Sigmoid colon (tissue), 7 donors: ENCODE results near the gene TBX1. TPM values are rescaled to one million over a fixed set of nuclear protein-coding genes. Genes with fewer than 3 reads are reported as not detected.

Experiments
- DNase-seq: peaks from one replicate; pipeline ENCODE4 v3.0.0-alpha.2; 2019
- H3K27ac ChIP-seq, 4 donors: fragments of 200-600 bp; sonication (generic); one replicate each; pipeline ENCODE4 v1.5.1; 2016 to 2019; ENCODE audit warnings: mild to moderate bottlenecking in 1 of 4
- H3K27me3 ChIP-seq, 3 donors: fragments of 200-600 bp; sonication (generic); one replicate each; pipeline ENCODE4 v1.5.1; 2019; ENCODE audit warnings: mild to moderate bottlenecking in 1 of 3
- H3K36me3 ChIP-seq, 4 donors: fragments of 200-600 bp; sonication (generic); one replicate each; pipeline ENCODE4 v1.5.1; 2016 to 2019
- H3K4me1 ChIP-seq, 4 donors: fragments of 200-600 bp; sonication (generic); one replicate each; pipeline ENCODE4 v1.5.1; 2017 to 2019
- H3K4me3 ChIP-seq, 4 donors: fragments of 200-600 bp; sonication (generic); one replicate each; pipeline ENCODE4 v1.5.1; 2017 to 2019; ENCODE audit warnings: mild to moderate bottlenecking in 2 of 4, moderate library complexity in 1 of 4
- H3K9me3 ChIP-seq, 4 donors: fragments of 200-600 bp in 3 of 4; sonication (generic) in 3 of 4; one replicate each; pipeline versions ENCODE4 v1.5.1 to v1.6.1; 2013 to 2019
- EP300 ChIP-seq, 4 donors: sonication (generic); formaldehyde crosslinking; IDR thresholded peaks; one replicate each; pipeline ENCODE4 v1.6.1; 2017; ENCODE audit warnings: antibody characterized with exemption in 4 of 4
- POLR2A ChIP-seq, 2 donors: fragments of 450-650 bp; IDR thresholded peaks; one replicate each; pipeline ENCODE4 v1.6.1; 2016; ENCODE audit warnings: antibody characterized with exemption in 2 of 2, mild to moderate bottlenecking in 2 of 2, moderate library complexity in 2 of 2
- POLR2AphosphoS5 ChIP-seq, 4 donors: sonication (generic); formaldehyde crosslinking; IDR thresholded peaks; one replicate each; pipeline ENCODE4 v1.6.1; 2017; ENCODE audit warnings: antibody characterized with exemption in 4 of 4
- WGBS, 2 donors: extraction: QIAGEN DNeasy Blood & Tissue Kit; methylation state at CpG; one replicate each; pipeline ENCODE4 v1.1.7; 2013; 5-methylcytosine and 5-hydroxymethylcytosine counted together
- intact Hi-C: fragments of 100-400 bp; cut with DNase I; formaldehyde crosslinking; loops from one replicate; pipeline ENCODE4 v1.15.1; 2023
- polyA plus RNA-seq, 3 donors: library from polyadenylated mRNA; stranded (reverse); fragments of 200-250 nt; gene quantifications; one replicate each; pipeline ENCODE4 v1.2.3, GENCODE V29; 2013
- total RNA-seq, 4 donors: library from RNA; depleted of rRNA; stranded (reverse); fragments of >200 nt; gene quantifications; one replicate each; pipeline ENCODE4 v1.1.0, GENCODE V29; 2016
- TF ChIP-seq, protein P1 (sequence below), 4 experiments: fragments of 450-650 bp in 3 of 4; fragments of 200-600 bp in 1 of 4; IDR thresholded peaks; one replicate each; pipeline ENCODE4 v1.5.1; 2016 to 2019; ENCODE audit warnings: antibody characterized with exemption in 4 of 4, mild to moderate bottlenecking in 3 of 4, moderate library complexity in 2 of 4
- donor health status: healthy with polysubstance abuse.
- donor health status: Bipolar disorder and iron deficiency.
- donor health status: healthy.

The TBX1 gene
- total and polyA plus RNA-seq, 7 donors = 1.7 to 4.3 (median 2.8) TPM; not detected in 1

DNA sequence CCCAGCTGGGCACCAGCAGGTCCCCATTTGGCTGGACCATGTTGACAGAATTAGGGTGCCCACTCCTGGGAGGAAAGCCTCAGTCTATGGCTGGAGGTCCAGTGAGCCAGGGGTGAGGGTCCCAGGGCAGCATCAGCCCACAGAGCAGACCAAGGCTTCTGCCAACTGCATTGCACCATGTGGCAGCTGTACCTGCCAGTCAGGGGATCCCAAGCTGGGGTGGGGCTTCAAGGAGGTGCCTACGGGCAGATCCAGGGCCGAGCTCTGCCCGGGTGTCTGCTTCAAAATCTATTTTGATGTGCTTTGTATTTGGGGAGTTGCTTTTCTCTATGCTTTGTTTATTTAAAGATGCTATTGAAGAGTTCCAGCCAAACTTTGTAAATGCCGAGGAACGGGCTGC, 26.8 kb upstream of the TBX1 start:
- peaks cover 0 to 10% (median 6%) of the 10 kb centered on the region in 4 donors for H3K4me1 ChIP-seq
- WGBS, 2 donors = 48 to 77% methylated on average over 5 of the region's 5 CpGs
- intact Hi-C loops = no loop called here

DNA sequence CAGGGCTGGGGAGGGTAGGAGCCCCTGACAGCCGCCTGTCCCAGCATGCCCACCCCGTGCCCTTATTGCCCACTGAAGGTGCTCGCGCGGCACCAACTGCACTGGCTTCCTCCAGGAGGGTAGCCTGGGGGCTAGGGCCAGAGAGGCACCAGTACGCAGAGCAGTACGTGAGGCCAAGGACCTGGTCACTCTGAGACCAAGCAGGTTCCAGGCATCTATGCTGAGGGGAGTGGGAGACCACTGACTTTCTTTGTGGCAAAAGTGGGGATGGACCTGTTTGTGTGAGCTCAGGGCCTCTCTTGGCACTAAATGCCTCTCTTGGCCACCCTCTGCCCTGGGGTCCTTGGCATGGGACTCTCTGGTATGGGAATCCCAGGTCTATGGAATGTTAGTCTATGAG, 26.4 kb upstream of the TBX1 start:
- TF ChIP-seq, protein P1, sequence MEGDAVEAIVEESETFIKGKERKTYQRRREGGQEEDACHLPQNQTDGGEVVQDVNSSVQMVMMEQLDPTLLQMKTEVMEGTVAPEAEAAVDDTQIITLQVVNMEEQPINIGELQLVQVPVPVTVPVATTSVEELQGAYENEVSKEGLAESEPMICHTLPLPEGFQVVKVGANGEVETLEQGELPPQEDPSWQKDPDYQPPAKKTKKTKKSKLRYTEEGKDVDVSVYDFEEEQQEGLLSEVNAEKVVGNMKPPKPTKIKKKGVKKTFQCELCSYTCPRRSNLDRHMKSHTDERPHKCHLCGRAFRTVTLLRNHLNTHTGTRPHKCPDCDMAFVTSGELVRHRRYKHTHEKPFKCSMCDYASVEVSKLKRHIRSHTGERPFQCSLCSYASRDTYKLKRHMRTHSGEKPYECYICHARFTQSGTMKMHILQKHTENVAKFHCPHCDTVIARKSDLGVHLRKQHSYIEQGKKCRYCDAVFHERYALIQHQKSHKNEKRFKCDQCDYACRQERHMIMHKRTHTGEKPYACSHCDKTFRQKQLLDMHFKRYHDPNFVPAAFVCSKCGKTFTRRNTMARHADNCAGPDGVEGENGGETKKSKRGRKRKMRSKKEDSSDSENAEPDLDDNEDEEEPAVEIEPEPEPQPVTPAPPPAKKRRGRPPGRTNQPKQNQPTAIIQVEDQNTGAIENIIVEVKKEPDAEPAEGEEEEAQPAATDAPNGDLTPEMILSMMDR (IDR thresholded peaks at IDR 0.05) = no peak
- no peak for TF ChIP-seq POLR2A (IDR thresholded peaks at IDR 0.05)
- TF ChIP-seq POLR2AphosphoS5 (IDR thresholded peaks at IDR 0.05) = no peak
- no peak for TF ChIP-seq EP300 (IDR thresholded peaks at IDR 0.05)

More for the DNA sequence above, 26.8 kb upstream of the TBX1 start:
- no peak for TF ChIP-seq POLR2A (IDR thresholded peaks at IDR 0.05)
- TF ChIP-seq EP300 (IDR thresholded peaks at IDR 0.05) = no peak
- TF ChIP-seq, protein P1 (IDR thresholded peaks at IDR 0.05) = no peak
- TF ChIP-seq POLR2AphosphoS5 (IDR thresholded peaks at IDR 0.05) = no peak
- no peak overlapping the region for H3K4me3 ChIP-seq
- H3K27me3 ChIP-seq = peaks cover 0 to 13% (median 8%) of the 10 kb centered on the region in 3 donors
- no peak overlapping the region for H3K27ac ChIP-seq
- DNase-seq = no peak
- H3K36me3 ChIP-seq = no peaks in the 10 kb centered on the region
- no peaks in the 10 kb centered on the region for H3K9me3 ChIP-seq

DNA sequence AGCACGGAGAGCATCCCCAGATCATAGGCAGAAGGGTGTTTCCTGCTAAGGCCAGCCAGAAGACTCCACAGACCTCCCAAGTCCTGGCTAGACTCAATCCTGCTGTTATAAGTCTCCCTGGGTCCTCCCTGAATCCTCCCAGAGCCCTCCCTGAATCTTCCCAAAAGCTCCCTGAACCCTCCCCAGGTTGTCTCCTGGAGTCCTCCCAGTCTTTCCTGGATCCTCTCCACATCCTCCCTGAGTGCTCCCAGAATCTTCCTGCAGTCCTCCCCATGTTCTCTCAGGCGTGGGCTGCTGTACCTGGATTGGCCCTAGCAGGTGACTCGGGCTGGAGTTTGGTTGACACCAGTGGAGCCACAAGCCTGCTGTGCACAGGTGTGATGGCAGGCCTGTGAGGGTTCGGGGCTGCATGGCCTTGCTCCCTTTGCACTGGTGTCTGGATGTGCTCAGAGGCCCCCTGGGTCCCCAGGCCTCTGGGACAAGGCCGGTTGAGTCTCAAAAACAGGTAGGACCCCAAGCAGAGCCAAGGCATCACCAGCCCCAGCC, 25.7 kb upstream of the TBX1 start:
- no peak for DNase-seq
- intact Hi-C loops = no loop called here
- 71 to 84% methylated on average over 5 of the region's 5 CpGs for WGBS, 2 donors
- Histone ChIP-seq H3K4me1 (peaks cover 0 to 10% (median 6%) of the 10 kb centered on the region in 4 donors), H3K27ac (no peak overlapping the region), H3K36me3 (no peaks in the 10 kb centered on the region), H3K9me3 (no peaks in the 10 kb centered on the region), H3K27me3 (peaks cover 0 to 20% (median 8%) of the 10 kb centered on the region in 3 donors), H3K4me3 (no peak overlapping the region)
- TF ChIP-seq POLR2A (IDR thresholded peaks at IDR 0.05) (no peak), POLR2AphosphoS5 (IDR thresholded peaks at IDR 0.05) (no peak), EP300 (IDR thresholded peaks at IDR 0.05) (no peak)
- TF ChIP-seq, protein P1 (IDR thresholded peaks at IDR 0.05) = no peak

More for the DNA sequence above, 26.4 kb upstream of the TBX1 start:
- H3K27me3 ChIP-seq = peaks cover 0 to 16% (median 8%) of the 10 kb centered on the region in 3 donors
- intact Hi-C loops = no loop called here
- DNase-seq = no peak
- H3K9me3 ChIP-seq = no peaks in the 10 kb centered on the region
- H3K36me3 ChIP-seq = no peaks in the 10 kb centered on the region
- no peak overlapping the region for H3K27ac ChIP-seq
- peaks cover 0 to 10% (median 6%) of the 10 kb centered on the region in 4 donors for H3K4me1 ChIP-seq
- WGBS, 2 donors = 88 to 90% methylated on average over 7 of the region's 7 CpGs
- H3K4me3 ChIP-seq = no peak overlapping the region

DNA sequence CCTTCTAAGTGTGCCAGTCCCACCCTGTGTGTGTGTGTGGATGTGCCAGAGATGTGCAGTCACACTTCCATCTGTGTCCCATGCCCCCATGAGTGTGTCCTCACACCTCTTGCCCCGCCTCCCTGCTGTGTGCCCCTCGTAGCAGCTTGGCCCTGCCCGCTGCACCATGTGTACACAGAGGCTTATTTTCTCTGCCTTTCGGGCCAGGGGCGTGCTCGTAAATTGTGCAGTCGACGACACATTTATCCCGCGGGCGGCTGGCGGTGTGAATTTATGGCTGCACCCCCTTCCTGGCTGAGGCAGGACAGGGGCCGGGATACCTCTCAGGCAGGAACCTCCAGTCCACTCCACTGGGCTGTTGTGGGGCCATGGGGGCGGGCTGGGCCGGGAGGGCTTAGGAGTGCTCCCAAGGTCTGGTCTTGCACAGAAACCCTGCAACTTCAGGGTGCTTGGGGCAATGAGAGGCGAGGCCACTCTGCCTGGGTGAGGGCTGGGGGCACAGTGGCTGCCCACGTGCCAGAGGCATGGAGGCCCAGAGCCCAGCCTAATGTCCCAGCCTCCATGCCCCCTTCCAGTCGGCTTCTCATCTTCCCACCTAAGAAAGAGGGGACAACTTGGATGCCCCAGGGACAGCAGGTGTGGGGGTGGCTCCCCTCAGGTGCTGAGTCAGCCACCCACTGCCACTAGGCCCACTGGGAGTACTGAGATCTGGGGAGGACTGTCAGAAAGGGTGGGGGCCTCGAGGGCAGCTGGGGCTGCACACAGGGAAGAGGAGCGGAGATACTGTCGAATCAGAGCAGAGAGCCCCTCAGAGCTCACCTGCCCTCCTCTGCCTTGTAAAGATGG, 24.7 kb upstream of the TBX1 start:
- Histone ChIP-seq H3K27me3 (peaks cover 0 to 18% (median 6%) of the 10 kb centered on the region in 3 donors), H3K36me3 (no peaks in the 10 kb centered on the region), H3K27ac (no peak overlapping the region), H3K4me3 (no peak overlapping the region), H3K9me3 (no peaks in the 10 kb centered on the region), H3K4me1 (peaks cover 0 to 4% (median 2%) of the 10 kb centered on the region in 4 donors)
- no peak for DNase-seq
- no peak for TF ChIP-seq EP300 (IDR thresholded peaks at IDR 0.05)
- TF ChIP-seq, protein P1 (IDR thresholded peaks at IDR 0.05) = no peak
- no peak for TF ChIP-seq POLR2AphosphoS5 (IDR thresholded peaks at IDR 0.05)
- TF ChIP-seq POLR2A (IDR thresholded peaks at IDR 0.05) = no peak
- intact Hi-C loops = no loop called here
- 50 to 76% methylated on average over 21 of the region's 21 CpGs for WGBS, 2 donors
